HG02884 (cell line): ENCODE data around the gene DBH.

ENCODE experiments used
- ATAC-seq: cut with Tn5 transposase; IDR thresholded peaks from one replicate; pipeline ENCODE4 v1.9.1; 2021; ENCODE audit warnings: mild to moderate bottlenecking, moderate library complexity; ENCODE audit not compliant: unreplicated experiment

Gene DBH

GRCh38 chr9:133696071-133696472 is 59.9 kb downstream of the DBH start:
- no peak for ATAC-seq

GRCh38 chr9:133699546-133699945 is 63.4 kb downstream of the DBH start:
- no peak for ATAC-seq

DNA sequence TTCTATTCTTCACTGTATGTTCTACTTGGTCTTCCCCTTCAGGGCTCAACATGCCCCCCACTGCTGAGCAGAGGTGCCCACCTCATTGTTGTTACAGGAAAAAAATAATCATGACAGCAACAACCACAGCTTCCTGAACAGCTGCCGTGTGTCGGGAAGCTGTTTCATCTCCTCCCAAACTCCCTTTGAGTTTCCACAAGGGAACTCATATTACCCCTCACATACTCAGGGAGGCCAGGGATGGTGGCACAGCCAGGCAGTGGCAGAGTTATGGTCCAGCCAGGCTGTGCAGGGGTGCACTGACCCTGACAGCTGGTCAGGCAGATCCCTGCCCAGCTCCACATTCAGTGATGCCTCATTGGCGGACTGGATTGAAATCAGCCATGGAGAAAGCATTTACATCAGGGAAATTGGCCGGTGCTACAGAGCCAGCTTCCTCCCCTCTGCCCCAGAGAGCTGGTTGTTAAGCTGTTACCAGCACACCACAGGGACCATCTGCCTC is 64.7 kb downstream of the DBH start:
- no peak for ATAC-seq

DNA sequence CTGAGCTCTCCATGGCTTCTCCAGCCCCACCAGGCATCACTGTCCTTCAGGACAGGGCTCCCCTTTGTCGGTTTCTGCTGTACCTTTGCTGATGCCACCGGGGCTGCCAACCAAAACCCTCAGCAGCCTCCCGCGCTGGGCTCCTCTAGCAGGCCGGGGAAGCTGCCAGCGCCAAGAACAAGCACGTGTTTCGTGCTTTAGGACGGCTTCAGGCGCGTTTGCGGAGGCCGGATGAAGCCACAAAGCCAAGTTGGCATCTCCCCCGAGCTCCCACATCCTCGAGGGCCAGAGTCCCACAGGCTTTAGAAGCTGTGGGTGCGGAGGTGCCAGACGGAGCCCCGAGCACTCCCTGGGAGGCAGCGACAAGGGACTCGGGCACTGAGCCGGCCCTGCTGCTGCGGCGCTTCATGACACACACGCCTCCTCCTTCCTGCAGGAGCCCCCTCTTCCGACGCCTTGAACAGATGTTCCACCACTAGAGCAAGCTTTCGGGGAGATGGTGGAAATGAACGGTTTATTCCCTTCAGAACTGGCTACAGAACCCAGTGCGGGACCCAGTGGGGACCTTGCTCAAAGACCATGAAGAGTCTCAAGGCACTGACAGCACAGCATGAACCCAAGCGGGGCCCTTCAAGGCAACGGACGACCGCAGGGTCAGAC is 65.3 kb downstream of the DBH start:
- no peak for ATAC-seq

- no peak for ATAC-seq
Measured at GRCh38 chr9:133701981-133702797, 66.0 kb downstream of the DBH start.

DNA sequence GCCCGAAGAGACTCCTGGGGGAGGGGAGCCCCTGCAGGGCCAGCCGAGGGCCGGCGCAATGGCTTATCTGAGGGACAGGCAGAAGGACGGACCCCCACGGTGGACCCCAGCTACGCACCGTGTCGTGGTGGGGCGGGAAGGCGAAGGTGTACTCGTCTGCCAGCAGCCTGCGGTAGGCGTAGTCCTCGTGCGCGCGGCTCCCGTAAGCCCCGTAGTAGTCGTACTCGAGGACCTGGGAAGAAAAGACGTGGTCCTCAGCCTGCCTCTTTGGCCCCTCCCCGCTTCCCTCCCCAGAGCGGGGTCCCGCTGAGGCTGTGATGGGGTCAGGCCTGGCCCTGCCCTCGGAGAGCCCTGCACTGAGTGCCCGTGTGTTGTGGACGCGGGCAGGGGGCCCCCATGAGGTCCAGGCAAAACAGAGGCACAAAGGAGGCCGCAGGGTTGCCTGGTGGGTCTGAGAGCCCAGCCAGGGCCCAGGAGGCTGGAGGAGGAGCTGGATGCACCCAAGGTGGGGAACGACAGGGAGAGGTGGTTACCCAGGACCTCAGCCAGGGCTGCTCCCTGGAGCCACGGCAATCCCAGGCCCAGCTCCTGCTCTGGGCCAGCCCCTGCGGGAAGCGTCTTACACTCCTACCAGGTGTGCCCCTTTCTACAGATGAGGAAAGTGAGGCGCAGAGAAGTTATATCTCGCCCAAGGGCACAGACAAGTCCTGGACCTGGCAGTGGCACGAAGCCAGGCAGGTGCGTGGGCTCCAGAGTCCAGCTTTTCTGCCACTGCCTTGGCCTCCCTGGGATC is 66.8 kb downstream of the DBH start:
- ATAC-seq = no peak

DNA sequence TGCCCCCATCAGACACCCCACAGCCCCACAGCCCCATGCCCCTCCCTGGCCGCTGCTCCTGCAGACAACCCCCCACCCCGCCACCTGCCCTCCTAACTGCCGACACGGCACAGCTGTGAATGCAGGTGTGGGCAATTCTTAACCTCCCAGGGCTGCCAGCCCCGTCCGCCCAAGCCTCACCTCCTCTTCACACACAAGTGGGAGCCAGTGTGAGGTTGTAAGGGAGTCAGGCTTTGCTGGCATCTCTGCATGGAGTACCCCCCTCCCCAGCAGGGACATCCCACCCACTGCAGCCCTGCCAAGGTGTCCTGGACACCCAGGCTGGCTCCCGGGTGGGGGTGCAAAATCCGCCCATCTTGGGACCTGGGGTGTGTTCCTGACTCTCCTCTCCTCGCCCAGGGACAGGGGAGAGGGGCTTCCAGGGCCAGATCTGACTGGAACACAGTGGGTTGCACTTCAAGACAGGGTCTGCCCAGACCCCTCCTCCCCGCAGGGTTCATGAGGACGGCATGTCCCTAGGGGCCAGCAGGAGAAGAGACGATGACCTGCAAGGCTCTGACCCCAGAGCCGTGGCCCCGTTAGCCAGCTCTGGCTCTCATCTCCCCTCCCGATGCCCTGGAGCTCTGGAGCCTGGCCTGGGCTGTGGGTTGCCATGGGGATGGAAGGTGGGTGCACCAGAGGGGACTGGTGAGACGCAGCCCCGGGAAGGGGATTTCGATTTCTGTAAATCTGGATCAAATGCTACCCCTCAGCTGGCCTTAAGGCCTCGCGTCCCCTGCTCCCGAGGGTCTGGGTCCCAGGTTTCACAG is 67.6 kb downstream of the DBH start:
- ATAC-seq = no peak

- ATAC-seq = no peak
Measured at GRCh38 chr9:133704711-133705181, 68.6 kb downstream of the DBH start.

GRCh38 chr9:133705576-133705975 is 69.4 kb downstream of the DBH start:
- ATAC-seq = no peak

DNA sequence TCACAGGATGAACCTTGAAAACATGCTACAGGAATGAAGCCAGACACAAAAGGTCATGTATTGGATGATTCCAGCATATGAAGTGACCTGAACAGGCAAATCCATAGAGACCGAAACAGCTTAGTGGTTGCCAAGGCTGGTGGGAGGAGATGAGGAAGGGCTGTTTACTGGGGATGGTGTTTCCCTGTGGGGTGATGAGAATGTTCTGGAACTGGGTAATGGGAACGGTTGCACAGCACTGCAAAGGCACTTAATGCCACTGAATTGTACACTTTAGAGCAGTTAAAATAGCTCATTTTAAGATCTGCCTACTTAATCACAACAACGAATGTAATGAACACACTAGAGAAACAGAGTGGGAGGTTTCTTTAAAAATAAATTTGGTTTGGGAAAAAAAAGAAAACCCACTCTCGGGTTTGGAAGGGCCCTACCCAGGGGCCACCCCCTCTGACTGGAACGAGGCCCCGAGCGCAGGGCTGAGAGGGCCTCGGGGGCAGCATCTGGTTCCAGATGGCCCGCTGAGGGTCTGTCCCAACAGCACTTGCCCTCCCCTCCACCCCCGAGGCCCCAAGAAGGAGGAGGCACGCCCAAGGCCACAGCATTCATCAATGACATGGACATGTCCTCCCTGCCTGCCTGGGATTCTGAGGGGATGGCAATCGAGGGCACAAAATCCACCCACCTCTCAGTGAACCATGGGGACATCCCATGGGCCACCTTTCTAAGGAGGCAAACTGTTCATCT is 70.3 kb downstream of the DBH start:
- no peak for ATAC-seq

DNA sequence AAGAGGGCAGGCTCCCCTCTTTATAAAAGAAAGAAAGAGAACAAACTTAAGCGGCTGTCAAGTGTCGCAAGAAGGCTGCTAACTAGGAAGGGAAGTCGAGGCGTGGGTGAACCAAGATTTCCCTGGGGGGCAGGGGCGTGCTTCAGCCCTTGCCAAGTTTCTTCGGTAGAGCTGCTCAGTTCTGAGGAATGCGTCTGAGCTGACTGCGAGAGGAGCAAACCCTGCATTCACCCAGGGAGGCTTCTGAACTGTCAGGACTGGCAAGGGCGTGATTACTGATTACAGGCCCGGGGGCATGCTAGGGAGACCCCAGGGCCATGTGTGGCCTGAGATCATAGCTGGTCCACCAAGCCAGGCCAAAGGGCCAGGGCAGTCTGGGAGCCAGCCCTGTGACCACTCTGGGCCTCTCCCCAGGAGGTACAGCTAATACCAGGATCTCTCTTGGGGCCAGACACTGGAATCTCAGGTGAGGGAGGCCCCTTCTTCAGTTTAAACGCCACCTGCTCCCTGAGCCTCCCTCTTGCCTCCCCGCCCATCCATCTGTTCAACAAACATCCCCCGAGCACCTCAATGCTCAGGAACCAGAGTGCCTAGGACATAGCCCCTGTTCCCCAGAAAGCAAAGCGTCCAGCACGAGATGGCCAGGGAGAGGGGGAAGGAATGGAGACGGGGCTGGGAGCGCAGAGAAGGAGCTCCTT is 71.1 kb downstream of the DBH start:
- no peak for ATAC-seq

DNA sequence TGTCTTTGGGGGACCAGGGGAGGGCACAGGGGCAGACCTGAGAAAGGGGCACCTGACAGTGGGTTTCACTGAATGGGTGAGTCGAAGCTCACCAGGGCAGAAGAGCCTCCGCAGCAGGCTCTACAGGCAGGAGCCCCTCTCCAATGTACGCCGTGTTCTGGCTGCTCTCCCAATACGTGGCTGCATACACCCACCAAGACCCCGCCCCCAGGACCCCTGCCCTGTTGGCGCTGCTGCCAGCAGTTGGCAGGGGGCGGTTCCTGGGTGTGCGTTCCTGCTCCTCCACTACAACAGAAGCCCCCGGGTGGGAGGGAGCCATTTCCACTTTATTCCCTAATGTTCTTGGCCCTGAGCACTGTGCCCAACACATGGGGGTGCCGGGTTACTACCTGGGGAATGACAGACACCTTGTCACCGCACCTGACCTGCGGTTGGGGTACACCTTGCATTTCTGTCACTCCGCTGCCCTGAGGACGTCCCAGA is 71.6 kb downstream of the DBH start:
- ATAC-seq = no peak

- ATAC-seq = no peak
Measured at GRCh38 chr9:133708246-133709014, 72.3 kb downstream of the DBH start.
